ENCODE results near the gene SNAP29.

Gene SNAP29

DNA sequence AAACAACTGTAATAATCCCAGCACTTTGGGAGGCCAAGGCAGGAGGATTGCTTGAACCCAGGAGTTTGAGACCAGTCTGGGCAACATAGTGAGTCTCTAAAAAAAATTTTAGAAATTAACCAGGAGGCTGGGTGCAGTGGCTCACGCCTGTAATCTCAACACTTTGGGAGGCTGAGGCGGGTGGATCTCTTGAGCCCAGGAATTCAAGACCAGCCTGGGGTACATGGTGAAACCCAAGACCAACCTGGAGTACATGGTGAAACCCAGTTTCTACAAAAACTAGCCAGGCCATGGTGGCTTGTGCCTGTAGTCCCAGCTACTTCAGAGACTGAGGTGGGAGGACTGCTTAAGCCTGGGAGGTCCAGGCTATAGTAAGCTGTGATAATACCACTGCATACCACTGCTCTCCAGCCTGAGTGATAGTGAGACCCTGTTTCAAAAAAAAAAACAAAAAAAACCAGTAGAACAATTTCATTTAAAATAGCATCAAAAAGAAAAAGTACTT is 11.4 kb upstream of the SNAP29 start:
- no peak for DNase-seq (ENCODE audit: low read depth)

GRCh38 chr22:20852076-20852475 is 6.7 kb upstream of the SNAP29 start:
- no peak for TF ChIP-seq CTCF (IDR thresholded peaks at IDR 0.05; ENCODE audit: insufficient read depth, low read depth, low read length, missing control alignments)

More for the DNA sequence above, 11.4 kb upstream of the SNAP29 start:
- TF ChIP-seq CTCF (IDR thresholded peaks at IDR 0.05; ENCODE audit: insufficient read depth, low read depth, low read length, missing control alignments) = no peak
- no peak overlapping the region for H3K4me3 ChIP-seq (ENCODE audit: low read depth, low read length)

DNA sequence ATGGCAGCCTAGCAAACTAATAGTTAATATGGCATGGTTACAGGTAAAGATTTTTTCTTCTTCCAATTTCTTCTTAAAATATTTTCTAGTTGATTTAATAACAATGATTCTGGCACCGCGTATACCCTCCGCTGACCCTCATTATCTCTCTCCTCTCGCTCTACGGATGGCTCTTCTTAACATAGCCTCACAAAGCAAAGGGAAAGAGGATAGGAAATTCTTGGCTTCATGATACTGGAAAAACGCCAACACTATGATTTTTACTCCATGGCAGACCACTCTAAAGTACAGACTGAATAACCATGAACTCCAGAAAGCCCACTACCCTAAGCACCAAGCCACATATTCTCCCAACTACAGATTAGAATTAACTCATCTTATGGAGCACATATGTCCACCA is 6.3 kb upstream of the SNAP29 start:
- DNase-seq (ENCODE audit: low read depth) = no peak
- no peak overlapping the region for H3K4me3 ChIP-seq (ENCODE audit: low read depth, low read length)
- no peak for TF ChIP-seq CTCF (IDR thresholded peaks at IDR 0.05; ENCODE audit: insufficient read depth, low read depth, low read length, missing control alignments)

More at GRCh38 chr22:20852076-20852475, 6.7 kb upstream of the SNAP29 start:
- no peak for DNase-seq (ENCODE audit: low read depth)
- H3K4me3 ChIP-seq (ENCODE audit: low read depth, low read length) = no peak overlapping the region

DNA sequence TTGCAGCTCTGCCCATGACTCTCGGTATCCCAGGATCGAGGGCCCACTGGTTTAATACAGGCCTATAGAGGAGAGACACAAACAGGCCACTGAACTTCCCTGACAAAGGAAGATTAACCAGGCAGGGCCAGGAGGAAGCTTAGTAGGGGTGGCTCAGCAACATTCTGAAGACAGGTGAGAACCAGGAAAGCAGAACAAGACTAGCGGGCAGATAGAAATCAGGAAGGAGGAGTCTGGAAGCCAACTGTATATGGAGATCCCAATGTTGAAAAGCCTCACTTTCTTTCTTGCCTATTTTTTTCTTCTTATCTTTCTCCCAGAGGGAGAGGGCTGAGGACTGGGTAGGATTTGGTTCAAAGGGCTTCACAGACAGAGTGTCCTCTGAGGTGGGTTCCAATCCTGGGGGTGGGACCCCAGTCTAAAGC is 5.6 kb upstream of the SNAP29 start:
- DNase-seq (ENCODE audit: low read depth) = no peak
- no peak overlapping the region for H3K4me3 ChIP-seq (ENCODE audit: low read depth, low read length)
- TF ChIP-seq CTCF (IDR thresholded peaks at IDR 0.05; ENCODE audit: insufficient read depth, low read depth, low read length, missing control alignments) = no peak

DNA sequence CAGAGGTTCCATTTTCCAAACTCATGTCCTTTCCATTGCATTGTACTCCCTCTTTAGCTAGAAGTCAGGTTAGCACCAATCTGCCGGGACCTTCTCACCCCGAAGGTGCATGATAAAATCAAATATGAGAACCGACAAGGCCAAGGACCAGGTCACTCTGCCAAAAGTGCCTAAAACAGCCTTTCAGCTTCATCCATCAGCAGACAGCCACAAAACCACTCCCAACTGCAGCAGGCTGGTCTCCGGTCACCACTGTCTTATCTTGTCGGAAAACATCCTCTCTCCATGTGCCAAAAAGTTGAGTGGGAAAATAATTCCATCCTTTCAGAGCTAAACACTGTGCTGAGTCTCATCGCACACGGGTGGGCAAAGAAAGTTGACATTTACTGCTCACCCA is 1.6 kb upstream of the SNAP29 start:
- H3K4me3 ChIP-seq (ENCODE audit: low read depth, low read length) = peak overlapping the region; percentile 78
- DNase-seq (ENCODE audit: low read depth) = no peak
- TF ChIP-seq CTCF (IDR thresholded peaks at IDR 0.05; ENCODE audit: insufficient read depth, low read depth, low read length, missing control alignments) = no peak

DNA sequence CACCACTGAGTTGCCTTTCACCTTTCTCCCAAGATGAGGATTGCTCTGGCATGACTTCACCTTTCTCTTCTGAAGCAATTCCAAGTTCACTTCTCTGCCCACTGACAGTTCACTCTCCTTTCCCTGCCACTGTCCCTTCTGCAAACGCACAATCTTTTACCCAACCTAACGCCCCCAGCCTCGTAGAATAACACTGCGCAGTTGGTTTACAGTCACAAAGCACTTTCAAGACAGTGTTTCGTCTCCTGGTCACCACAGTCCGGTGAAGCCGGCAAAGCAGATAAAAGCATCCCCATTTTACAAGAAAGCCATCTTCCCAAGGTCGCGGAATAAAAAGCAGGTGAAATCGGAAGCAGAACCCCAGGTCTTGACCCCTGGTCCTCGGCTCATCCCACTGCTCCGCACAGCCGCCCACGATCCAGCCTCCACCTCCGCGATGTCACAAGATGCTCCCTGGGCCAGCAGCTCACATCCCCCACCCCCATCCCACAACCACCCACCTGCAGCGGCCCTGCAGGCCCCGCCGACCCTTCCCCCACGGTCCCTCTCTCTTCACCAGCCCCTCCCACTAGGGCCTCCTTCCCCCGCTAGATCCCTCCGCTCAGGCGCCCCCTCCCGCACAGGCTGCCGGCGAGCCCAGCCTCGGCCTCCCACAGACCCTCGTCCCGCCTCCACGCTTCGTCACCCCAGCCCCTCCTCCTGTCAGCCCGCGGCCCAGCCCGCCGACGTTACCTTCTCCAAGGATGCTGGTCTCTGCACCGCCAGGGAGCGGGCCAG is 781 bp upstream of the SNAP29 start:
- peak; percentile 91 for DNase-seq (ENCODE audit: low read depth)
- peak overlapping the region; percentile 78 for H3K4me3 ChIP-seq (ENCODE audit: low read depth, low read length)
- TF ChIP-seq CTCF (IDR thresholded peaks at IDR 0.05; ENCODE audit: insufficient read depth, low read depth, low read length, missing control alignments) = no peak
